WI38 (cell line): ENCODE results near the gene HERPUD2.

Source experiments
- H3K4me3 ChIP-seq: 2 replicates; pipeline ENCODE4 v1.5.1; 2011; ENCODE audit warnings: low read depth, mild to moderate bottlenecking, control low read depth, low read length
- TF ChIP-seq, protein P1 (sequence below): IDR thresholded peaks from 2 replicates; pipeline ENCODE4 v1.5.1; 2012; ENCODE audit warnings: low read depth, mild to moderate bottlenecking, control low read depth, low read length

The HERPUD2 gene

GRCh38 chr7:35714862-35715261 is 19.9 kb upstream of the HERPUD2 start:
- H3K4me3 ChIP-seq = no peak overlapping the region

DNA sequence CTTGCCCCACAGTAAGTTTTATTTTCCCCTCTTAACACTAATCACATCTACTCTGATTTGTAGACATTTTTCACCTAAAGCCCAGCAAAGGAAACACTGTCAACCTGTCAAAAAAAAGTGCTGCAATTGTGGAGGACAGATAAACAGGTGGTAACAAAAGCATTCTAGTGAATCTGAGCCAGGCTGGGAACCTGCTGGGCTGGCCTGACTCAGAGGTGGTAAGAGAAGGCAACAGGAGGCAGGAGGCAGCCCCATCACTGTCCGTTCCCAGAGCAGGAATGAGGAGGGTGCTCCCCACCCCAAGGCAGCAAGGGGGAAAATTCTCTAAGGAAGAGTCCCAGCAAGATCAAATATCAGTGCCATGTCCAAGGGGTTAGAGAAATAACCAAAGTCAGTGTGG is 19.5 kb upstream of the HERPUD2 start:
- TF ChIP-seq, protein P1, sequence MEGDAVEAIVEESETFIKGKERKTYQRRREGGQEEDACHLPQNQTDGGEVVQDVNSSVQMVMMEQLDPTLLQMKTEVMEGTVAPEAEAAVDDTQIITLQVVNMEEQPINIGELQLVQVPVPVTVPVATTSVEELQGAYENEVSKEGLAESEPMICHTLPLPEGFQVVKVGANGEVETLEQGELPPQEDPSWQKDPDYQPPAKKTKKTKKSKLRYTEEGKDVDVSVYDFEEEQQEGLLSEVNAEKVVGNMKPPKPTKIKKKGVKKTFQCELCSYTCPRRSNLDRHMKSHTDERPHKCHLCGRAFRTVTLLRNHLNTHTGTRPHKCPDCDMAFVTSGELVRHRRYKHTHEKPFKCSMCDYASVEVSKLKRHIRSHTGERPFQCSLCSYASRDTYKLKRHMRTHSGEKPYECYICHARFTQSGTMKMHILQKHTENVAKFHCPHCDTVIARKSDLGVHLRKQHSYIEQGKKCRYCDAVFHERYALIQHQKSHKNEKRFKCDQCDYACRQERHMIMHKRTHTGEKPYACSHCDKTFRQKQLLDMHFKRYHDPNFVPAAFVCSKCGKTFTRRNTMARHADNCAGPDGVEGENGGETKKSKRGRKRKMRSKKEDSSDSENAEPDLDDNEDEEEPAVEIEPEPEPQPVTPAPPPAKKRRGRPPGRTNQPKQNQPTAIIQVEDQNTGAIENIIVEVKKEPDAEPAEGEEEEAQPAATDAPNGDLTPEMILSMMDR = no peak
- H3K4me3 ChIP-seq = no peak overlapping the region

More at GRCh38 chr7:35714862-35715261, 19.9 kb upstream of the HERPUD2 start:
- TF ChIP-seq, protein P1 = no peak

DNA sequence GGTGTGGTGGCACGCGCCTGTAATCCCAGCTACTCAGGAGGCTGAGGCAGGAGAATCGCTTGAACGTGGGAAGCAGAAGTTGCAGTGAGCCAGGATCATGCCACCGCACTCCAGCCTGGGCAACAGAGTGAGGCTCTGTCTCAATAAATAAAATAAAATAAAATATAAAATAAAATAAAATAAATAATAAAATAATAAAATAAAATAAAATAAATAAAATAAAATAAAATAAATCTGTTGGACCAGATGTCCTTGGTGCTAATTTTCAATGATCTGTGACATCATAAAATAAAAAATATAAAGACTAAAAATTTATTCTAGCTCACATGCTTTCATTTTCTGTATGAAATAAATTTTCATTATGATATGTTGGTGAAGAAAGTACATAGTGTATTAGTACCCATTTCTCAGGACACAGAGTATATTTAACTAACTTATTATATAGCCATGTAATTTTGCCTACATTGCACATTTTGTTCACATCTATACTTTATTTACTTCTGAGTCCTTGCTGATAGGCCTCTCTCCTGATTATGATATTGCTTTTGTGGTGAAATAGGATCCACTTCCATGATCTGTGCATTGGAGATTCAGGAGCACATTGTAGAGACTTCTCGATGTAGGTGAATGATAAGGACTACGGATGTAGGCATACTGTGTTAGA is 17.8 kb upstream of the HERPUD2 start:
- TF ChIP-seq, protein P1 = no peak
- no peak overlapping the region for H3K4me3 ChIP-seq

GRCh38 chr7:35707422-35707821 is 12.5 kb upstream of the HERPUD2 start:
- TF ChIP-seq, protein P1 = no peak
- no peak overlapping the region for H3K4me3 ChIP-seq

DNA sequence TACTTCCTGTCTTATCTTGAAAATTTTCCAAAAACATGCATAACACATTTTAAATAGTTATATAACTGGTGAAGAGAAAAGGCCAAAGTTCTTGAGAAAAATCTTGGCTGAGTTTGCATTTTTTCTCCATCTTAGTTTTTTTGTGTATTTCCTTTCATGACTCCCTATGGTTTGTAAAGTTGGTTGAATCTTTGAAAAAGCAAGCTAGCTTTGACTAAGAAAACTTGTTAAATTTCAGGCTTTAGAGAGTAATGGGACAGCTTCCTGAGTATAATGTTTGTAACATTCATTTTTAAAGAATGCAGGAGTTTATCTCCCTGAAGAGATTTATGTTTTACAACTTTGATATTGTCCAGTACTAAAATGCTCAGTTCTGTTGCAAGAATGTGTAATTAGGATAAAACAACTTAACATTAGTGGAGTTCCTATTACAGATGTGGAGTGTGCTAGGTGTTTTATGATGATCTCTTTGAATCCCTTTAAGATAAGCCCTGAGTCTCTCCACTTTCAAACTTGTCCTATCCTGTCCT is 11.1 kb upstream of the HERPUD2 start:
- TF ChIP-seq, protein P1 = no peak
- H3K4me3 ChIP-seq = no peak overlapping the region

DNA sequence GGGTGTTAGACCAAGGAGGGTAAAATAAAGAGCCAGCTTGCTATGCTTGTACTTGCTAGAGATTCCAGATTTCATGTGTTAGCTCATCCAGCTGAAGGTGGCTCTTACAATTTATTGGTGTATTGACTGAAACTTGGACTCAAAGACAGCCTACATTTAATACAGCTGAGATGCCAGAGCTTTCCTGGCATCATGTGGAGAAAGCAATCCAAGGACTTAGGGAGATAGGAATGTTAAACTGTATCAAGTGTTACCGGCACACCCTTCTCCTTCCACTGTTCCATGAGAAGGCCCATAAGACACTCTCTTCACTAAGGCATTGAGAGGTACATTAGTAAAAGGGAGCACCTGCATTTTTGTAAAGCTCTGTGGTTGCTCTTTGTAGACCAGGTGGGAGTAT is 9.3 kb upstream of the HERPUD2 start:
- H3K4me3 ChIP-seq = no peak overlapping the region
- TF ChIP-seq, protein P1 = no peak

DNA sequence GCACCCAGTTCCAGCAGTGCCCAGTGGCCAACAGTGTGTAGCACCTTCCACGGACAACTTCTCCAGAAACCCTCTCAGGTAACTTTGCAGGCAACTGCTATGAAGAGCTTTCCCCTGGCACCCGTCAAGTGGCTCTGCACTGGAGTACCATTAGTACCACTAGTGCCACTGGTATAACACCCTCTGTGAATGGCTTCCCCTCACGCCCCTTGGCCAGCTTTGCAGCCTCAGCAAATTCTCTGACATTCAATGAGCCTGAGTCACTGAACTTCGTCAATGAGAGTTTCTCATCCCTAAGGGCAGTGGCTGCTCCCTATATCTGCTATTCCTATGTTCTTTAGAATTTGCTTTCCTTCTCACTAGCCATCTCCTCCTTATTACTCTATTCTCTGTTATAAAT is 7.6 kb upstream of the HERPUD2 start:
- TF ChIP-seq, protein P1 = no peak
- no peak overlapping the region for H3K4me3 ChIP-seq
